Measurements from ENCODE around the gene PGA3.
A peak's percentile ranks its signal among the peaks of the same experiment; 100 is the strongest.

Gene PGA3

DNA sequence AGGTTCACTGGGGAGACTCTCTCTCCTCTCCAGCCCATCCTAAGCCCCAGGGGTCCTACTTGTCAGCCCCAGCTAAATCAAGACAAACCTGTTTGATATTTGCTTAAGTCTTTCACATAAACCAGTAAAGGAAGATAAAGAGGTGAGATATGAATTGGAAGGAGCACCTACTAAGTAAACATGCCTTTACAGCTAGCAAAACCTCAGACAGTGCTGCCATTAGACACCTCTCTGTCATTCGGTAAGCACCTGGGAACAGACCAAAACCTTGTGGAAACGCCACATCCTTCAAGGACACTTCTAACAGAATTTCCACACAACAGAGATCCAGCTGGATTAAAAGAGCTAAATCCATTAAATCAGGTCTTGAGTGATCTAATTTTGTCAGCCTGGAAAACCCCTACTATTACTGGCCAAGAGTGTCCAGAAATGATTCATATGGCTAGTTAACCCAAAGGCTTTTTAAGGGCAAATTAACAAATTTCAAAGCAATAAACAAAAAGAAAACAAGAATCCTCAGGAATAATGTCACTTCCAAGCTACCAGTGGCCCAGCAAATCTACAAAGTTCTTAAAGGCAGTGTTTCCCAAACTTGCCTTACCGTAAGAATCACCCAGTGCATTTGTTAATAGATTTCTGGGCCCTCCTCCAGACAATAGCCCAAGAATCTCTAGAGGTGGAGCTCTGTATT is 44.5 kb upstream of the PGA3 start:
- H3K27me3 ChIP-seq = no peaks in the 10 kb centered on the region
- DNase-seq = no peak
- H3K4me3 ChIP-seq (ENCODE audit: low read depth, low read length) = no peak overlapping the region
- H3K4me1 ChIP-seq = no peaks in the 10 kb centered on the region
- no peaks in the 10 kb centered on the region for H3K9me3 ChIP-seq
- no peaks in the 10 kb centered on the region for H3K36me3 ChIP-seq
- no peak for TF ChIP-seq CTCF (IDR thresholded peaks at IDR 0.05; ENCODE audit: low read depth, low read length)

DNA sequence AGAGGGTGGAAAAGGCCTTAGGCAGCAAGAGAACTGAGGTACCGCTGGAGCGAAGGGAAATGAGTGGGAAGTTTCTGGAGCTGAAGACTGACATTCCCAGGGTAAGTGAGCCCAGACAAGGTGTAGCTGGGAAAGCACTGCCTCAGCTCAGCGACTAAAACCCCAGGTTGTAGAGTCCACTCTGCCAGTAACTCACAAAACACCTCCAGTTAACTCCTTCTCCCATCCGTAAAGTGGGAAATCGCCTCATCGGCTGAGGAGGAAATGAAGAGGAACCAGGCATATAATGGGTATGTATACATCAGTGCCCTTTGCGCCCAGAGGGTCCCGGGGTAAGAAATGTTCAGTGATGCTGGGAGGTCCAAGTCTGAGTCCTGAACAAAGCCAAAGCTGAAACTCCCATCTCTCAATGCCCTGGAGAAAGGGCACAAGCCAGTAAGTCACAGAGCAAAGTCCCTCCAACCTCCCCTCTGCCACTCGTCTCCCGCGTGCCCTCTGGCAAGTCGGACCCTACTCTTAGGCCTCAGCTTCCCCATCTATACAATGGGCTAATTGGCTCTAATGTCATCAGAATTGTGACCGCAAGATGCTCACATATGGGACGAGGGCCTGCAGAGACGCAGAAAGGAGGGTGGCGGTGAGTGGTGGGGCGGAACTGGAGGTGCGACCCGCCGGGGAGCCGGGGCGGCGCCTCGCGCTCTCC is 42.7 kb upstream of the PGA3 start:
- Histone ChIP-seq H3K4me3 (ENCODE audit: low read depth, low read length) (peak overlapping the region; percentile 64), H3K4me1 (no peaks in the 10 kb centered on the region), H3K27me3 (no peaks in the 10 kb centered on the region), H3K36me3 (no peaks in the 10 kb centered on the region), H3K9me3 (no peaks in the 10 kb centered on the region)
- no peak for TF ChIP-seq CTCF (IDR thresholded peaks at IDR 0.05; ENCODE audit: low read depth, low read length)
- no peak for DNase-seq

- TF ChIP-seq CTCF (IDR thresholded peaks at IDR 0.05; ENCODE audit: low read depth, low read length) = no peak
- Histone ChIP-seq H3K36me3 (no peaks in the 10 kb centered on the region), H3K27me3 (no peaks in the 10 kb centered on the region), H3K4me1 (no peaks in the 10 kb centered on the region), H3K4me3 (ENCODE audit: low read depth, low read length) (peak within 1 kb of the TSS; percentile 64), H3K9me3 (no peaks in the 10 kb centered on the region)
- DNase-seq = peak; percentile 87
These were observed 41.9 kb upstream of the PGA3 start, which contains the start of gene VPS37C for GRCh38 chr11:61161190-61162091. VPS37C (minus strand) TSS chr11:61161426; CDS start chr11:61138829, 22,597 bp downstream.

DNA sequence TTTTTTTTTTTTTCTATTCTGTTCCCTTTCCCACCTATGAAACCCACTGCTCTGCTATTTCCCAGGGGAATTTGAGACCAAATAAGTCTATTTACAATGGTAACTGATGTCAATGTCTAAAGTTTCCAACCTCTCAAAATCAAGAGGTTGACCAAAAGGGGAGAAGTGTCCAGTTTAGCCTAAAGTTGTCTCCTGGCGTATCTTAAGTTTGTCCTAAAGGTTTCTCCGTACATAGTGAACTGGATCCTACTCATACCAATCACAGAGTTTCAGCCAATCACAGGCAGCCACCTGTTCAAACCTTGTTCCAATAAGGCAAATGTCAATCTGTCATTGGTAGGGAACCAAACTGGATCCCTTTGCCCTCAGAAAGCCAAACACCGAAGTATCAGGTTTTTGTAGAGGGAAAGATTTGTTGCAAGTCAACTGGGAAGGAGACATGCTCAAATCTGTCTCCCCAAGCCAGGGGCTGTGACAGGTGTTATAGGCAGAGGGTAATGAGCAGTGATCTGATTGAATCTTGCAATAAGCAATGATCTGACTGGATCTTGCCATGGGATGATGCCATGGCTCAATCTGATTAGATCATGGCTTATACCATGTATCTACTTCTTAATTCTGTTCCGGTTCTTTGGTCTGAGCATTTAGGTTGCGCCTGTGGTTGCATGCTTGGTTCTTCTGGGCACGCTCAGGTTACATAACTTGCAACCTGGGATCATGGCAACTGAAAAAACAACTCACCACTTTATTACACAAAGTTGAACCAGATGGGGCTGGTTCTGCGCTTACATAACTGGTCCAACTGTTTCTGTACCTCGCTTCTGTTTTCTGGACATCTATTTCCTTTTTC is 41.0 kb upstream of the PGA3 start:
- H3K36me3 ChIP-seq = no peaks in the 10 kb centered on the region
- no peaks in the 10 kb centered on the region for H3K9me3 ChIP-seq
- no peaks in the 10 kb centered on the region for H3K4me1 ChIP-seq
- no peak for TF ChIP-seq CTCF (IDR thresholded peaks at IDR 0.05; ENCODE audit: low read depth, low read length)
- H3K27me3 ChIP-seq = no peaks in the 10 kb centered on the region
- peak overlapping the region; percentile 64 for H3K4me3 ChIP-seq (ENCODE audit: low read depth, low read length)
- DNase-seq = no peak

GRCh38 chr11:61163021-61163420 is 40.3 kb upstream of the PGA3 start:
- DNase-seq = no peak
- Histone ChIP-seq H3K4me3 (ENCODE audit: low read depth, low read length) (no peak overlapping the region), H3K27me3 (no peaks in the 10 kb centered on the region), H3K36me3 (no peaks in the 10 kb centered on the region), H3K4me1 (no peaks in the 10 kb centered on the region), H3K9me3 (no peaks in the 10 kb centered on the region)
- TF ChIP-seq CTCF (IDR thresholded peaks at IDR 0.05; ENCODE audit: low read depth, low read length) = no peak

All from BE2C (cell line).